Heart left ventricle (tissue), 13 donors: ENCODE measurements around the gene MVB12B.

Source experiments
- CTCF ChIP-seq, 12 donors: fragments of 200-600 bp; sonication (generic) in 4 of 12; IDR thresholded peaks; one replicate each; pipeline versions ENCODE4 v1.5.0 to v1.8.0; 2018 to 2022; ENCODE audit warnings: antibody characterized with exemption in 12 of 12, mild to moderate bottlenecking in 5 of 12
- POLR2A ChIP-seq, 2 donors: fragments of 450-650 bp; IDR thresholded peaks; one replicate each; pipeline ENCODE4 v1.6.1; 2017; ENCODE audit warnings: antibody characterized with exemption in 2 of 2, mild to moderate bottlenecking in 2 of 2, moderate library complexity in 2 of 2
- donor health status: ischemic (EF 13 %, LVEDD 7.1; RV severe dilation, severe dysfunction).
- donor health status: DM: no; HTN: yes; CAD: no.
- donor health status: DM: no; HTN: no; CAD: no.
- donor health status: ischemic (EF 25% LVEDD 6.9; RV normal size, moderate dysfunction).
- donor health status: ischemic (EF 25% LVEDD 5.7; RV mildly dilated, moderate dysfunction).
- donor health status: ischemic (EF 35%, LVEDD 5.7; RV mildly dilated, moderate dysfunction).
- donor health status: nonischemic (EF 11% LVEDD 7.7; RV severe dilation, severe dysfunction).
- donor health status: DM: yes; HTN: yes; CAD: no.
- donor health status: PGD.
- donor health status: ischemic (EF 29% LVEDD 5.4; RV normal size, mild dysfunction).
- donor health status: nonischemic (EF 23%, LVEDD 6.1; RV moderate dilation, normal function).

DNA sequence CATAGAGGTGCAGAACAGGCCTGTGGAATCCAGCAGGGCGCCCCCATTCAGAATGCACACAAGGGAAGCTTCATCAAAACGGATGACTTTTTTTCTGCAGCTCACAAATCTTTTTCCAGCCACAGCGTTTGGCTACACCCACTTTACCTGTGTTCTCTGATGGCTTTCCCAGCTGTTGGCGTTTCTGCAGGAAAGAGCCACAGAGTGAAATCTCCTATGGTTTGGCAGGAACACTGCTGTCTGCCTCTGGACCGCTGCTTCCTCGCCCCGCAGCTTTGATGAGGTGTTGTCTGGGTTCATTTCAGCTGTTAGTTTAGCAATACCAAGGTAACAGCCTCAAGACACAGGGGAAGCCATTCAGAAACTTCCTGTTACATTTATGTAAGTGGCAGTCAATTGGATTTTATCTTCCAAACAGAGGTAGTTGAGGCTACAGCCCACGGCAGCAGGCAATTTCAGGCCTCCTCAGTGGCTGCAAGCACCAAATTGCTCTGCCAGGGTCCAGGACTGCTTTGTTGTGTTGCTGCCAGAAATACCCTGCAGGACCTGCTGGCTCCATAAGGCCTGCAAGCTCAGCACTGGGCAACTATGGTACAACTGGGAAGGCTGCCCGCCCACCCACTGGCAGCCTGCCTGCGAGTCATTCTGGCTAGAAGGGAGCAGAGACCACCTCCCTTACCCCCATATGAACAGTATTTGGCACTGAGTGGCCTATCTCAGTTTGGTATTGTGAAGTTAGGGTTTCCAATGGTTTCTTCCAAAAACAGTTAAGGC is 96.7 kb downstream of the MVB12B start:
- TF ChIP-seq POLR2A (IDR thresholded peaks at IDR 0.05) = no peak
- TF ChIP-seq CTCF (IDR thresholded peaks at IDR 0.05) = no peak
